Measurements from ENCODE around the gene ECSCR. TPM values are rescaled to one million over a fixed set of nuclear protein-coding genes. Genes with fewer than 3 reads are reported as not detected.

Gene ECSCR
- polyA plus RNA-seq, 1 donor from 2014 or later: not detected

- no peaks in the 10 kb centered on the region for H3K27me3 ChIP-seq (ENCODE audit: insufficient read depth, low read depth, low read length)
- H3K79me2 ChIP-seq (replicated peaks; ENCODE audit: insufficient read depth, low read length): no peaks in the 10 kb centered on the region
- no peaks in the 10 kb centered on the region for H3K36me3 ChIP-seq (ENCODE audit: insufficient read depth, low read length)
- no peak overlapping the region for H3K4me2 ChIP-seq (ENCODE audit: low read length)
- TF ChIP-seq EP300 (conservative IDR thresholded peaks at IDR 0.05; ENCODE audit: poor library complexity, severe bottlenecking) (no peak), POLR2AphosphoS5 (IDR thresholded peaks at IDR 0.05) (no peak), CTCF (IDR thresholded peaks at IDR 0.05; ENCODE audit: poor library complexity, severe bottlenecking) (no peak), RAD21 (conservative IDR thresholded peaks at IDR 0.05) (no peak), REST (IDR thresholded peaks at IDR 0.05; ENCODE audit: borderline replicate concordance) (no peak), EZH2 (IDR thresholded peaks at IDR 0.05; ENCODE audit: borderline replicate concordance, insufficient read depth, low read length, poor library complexity, severe bottlenecking) (no peak), SMC3 (conservative IDR thresholded peaks at IDR 0.05; ENCODE audit: poor library complexity) (no peak), TAF1 (IDR thresholded peaks at IDR 0.05; ENCODE audit: low read depth) (no peak), MXI1 (conservative IDR thresholded peaks at IDR 0.05; ENCODE audit: poor library complexity, severe bottlenecking) (no peak)
- H4K20me1 ChIP-seq (ENCODE audit: insufficient read depth): no peaks in the 10 kb centered on the region
- no peaks in the 10 kb centered on the region for H3K9me2 ChIP-seq (ENCODE audit: insufficient read depth, low read length)
- H3F3A ChIP-seq (ENCODE audit: insufficient read depth, low read length, poor library complexity, severe bottlenecking): no peaks in the 10 kb centered on the region
- no peak overlapping the region for H3K27ac ChIP-seq (ENCODE audit: low read length)
- no peak overlapping the region for H3K4me3 ChIP-seq (ENCODE audit: low read length)
- no peak overlapping the region for H2AFZ ChIP-seq (ENCODE audit: low read depth, low read length)
- H3K9me3 ChIP-seq (ENCODE audit: low read length): no peaks in the 10 kb centered on the region
- no peak overlapping the region for H3K9ac ChIP-seq (ENCODE audit: low read length)
Measured at GRCh38 chr5:139451176-139451575, 11.4 kb downstream of the ECSCR start.

- Histone ChIP-seq H3K27me3 (ENCODE audit: insufficient read depth, low read depth, low read length) (no peaks in the 10 kb centered on the region), H3K27ac (ENCODE audit: low read length) (no peak overlapping the region), H2AFZ (ENCODE audit: low read depth, low read length) (no peak overlapping the region), H3K4me3 (ENCODE audit: low read length) (no peak overlapping the region), H3K9me3 (ENCODE audit: low read length) (no peaks in the 10 kb centered on the region), H3F3A (ENCODE audit: insufficient read depth, low read length, poor library complexity, severe bottlenecking) (no peaks in the 10 kb centered on the region), H3K36me3 (ENCODE audit: insufficient read depth, low read length) (no peaks in the 10 kb centered on the region), H3K9ac (ENCODE audit: low read length) (no peak overlapping the region), H3K9me2 (ENCODE audit: insufficient read depth, low read length) (no peaks in the 10 kb centered on the region), H4K20me1 (ENCODE audit: insufficient read depth) (no peaks in the 10 kb centered on the region), H3K4me2 (ENCODE audit: low read length) (no peak overlapping the region), H3K79me2 (replicated peaks; ENCODE audit: insufficient read depth, low read length) (no peaks in the 10 kb centered on the region)
- TF ChIP-seq EP300 (conservative IDR thresholded peaks at IDR 0.05; ENCODE audit: poor library complexity, severe bottlenecking) (no peak), POLR2AphosphoS5 (IDR thresholded peaks at IDR 0.05) (no peak), REST (IDR thresholded peaks at IDR 0.05; ENCODE audit: borderline replicate concordance) (no peak), SMC3 (conservative IDR thresholded peaks at IDR 0.05; ENCODE audit: poor library complexity) (no peak), CTCF (IDR thresholded peaks at IDR 0.05; ENCODE audit: poor library complexity, severe bottlenecking) (no peak), TAF1 (IDR thresholded peaks at IDR 0.05; ENCODE audit: low read depth) (no peak), MXI1 (conservative IDR thresholded peaks at IDR 0.05; ENCODE audit: poor library complexity, severe bottlenecking) (no peak), RAD21 (conservative IDR thresholded peaks at IDR 0.05) (no peak), EZH2 (IDR thresholded peaks at IDR 0.05; ENCODE audit: borderline replicate concordance, insufficient read depth, low read length, poor library complexity, severe bottlenecking) (no peak)
Measured at GRCh38 chr5:139446956-139447779, 15.4 kb downstream of the ECSCR start.

Data from neural cell (in vitro differentiated cells).